Measurements from ENCODE around the gene MIPEP. TPM values are rescaled to one million over a fixed set of nuclear protein-coding genes. Genes with fewer than 3 reads are reported as not detected.
A peak's percentile ranks its signal among the peaks of the same experiment; 100 is the strongest.

MIPEP gene
- total RNA-seq, 2 donors from 2014 or later: 26.2 to 27.1 TPM

- H3K27ac ChIP-seq: no peak overlapping the region
- intact Hi-C loops (cut with DNase I): no loop called here
- 95% methylated on average over 1 of the region's 1 CpG for WGBS
These were observed 80.4 kb downstream of the MIPEP start for GRCh38 chr13:23808803-23809202.

DNA sequence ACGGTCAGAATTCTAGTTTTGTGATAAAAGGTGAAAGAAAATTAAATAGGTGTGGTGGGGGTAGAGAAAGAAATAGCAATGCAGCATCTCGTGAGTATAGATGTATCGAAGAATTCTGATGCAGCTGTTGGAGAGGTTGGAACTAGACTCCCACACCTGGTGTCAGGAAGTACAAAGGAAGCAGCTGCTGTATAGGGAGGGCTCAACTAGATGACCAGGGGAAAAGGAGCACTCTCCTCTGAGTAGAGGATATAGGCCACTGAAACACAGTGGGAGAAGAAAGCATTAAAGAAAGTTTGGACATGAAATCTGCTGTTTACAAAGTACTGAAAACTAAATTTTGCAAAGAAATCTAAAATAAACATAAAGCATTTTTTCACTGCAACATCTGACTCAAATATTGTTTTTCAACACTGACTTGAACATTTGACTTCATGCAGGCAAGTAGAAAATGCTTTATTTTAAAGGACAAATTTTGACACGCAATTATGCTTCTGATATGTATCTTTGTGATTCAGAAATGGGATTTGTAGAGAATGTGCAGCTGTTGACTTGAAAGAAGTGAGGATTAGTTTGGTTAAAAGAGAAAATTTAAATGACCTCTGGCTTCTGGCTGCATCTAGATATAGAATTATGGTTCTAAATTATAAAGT, 82.2 kb downstream of the MIPEP start:
- Histone ChIP-seq H3K36me3 (no peaks in the 10 kb centered on the region), H3K27me3 (replicated peaks; ENCODE audit: insufficient read depth) (no peaks in the 10 kb centered on the region), H3K9me3 (no peaks in the 10 kb centered on the region), H3K4me1 (replicated peaks) (no peaks in the 10 kb centered on the region), H3K27ac (no peak overlapping the region), H3K4me3 (no peak overlapping the region)
- 60% methylated on average over 4 of the region's 4 CpGs for WGBS
- no peak for TF ChIP-seq POLR2A (IDR thresholded peaks at IDR 0.05)
- no peak for TF ChIP-seq POLR2AphosphoS5 (IDR thresholded peaks at IDR 0.05)
- TF ChIP-seq, protein P1, sequence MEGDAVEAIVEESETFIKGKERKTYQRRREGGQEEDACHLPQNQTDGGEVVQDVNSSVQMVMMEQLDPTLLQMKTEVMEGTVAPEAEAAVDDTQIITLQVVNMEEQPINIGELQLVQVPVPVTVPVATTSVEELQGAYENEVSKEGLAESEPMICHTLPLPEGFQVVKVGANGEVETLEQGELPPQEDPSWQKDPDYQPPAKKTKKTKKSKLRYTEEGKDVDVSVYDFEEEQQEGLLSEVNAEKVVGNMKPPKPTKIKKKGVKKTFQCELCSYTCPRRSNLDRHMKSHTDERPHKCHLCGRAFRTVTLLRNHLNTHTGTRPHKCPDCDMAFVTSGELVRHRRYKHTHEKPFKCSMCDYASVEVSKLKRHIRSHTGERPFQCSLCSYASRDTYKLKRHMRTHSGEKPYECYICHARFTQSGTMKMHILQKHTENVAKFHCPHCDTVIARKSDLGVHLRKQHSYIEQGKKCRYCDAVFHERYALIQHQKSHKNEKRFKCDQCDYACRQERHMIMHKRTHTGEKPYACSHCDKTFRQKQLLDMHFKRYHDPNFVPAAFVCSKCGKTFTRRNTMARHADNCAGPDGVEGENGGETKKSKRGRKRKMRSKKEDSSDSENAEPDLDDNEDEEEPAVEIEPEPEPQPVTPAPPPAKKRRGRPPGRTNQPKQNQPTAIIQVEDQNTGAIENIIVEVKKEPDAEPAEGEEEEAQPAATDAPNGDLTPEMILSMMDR (IDR thresholded peaks at IDR 0.05): no peak
- intact Hi-C loops (cut with DNase I): no loop called here
- DNase-seq (ENCODE audit: low spot score): no peak

More at GRCh38 chr13:23808803-23809202, 80.4 kb downstream of the MIPEP start:
- DNase-seq (ENCODE audit: low spot score): no peak
- TF ChIP-seq POLR2AphosphoS5 (IDR thresholded peaks at IDR 0.05): no peak
- TF ChIP-seq POLR2A (IDR thresholded peaks at IDR 0.05): no peak
- TF ChIP-seq, protein P1 (IDR thresholded peaks at IDR 0.05): no peak
- Histone ChIP-seq H3K4me3 (no peak overlapping the region), H3K36me3 (no peaks in the 10 kb centered on the region), H3K27me3 (replicated peaks; ENCODE audit: insufficient read depth) (no peaks in the 10 kb centered on the region), H3K9me3 (no peaks in the 10 kb centered on the region), H3K4me1 (replicated peaks) (no peaks in the 10 kb centered on the region)

- 96% methylated on average over 1 of the region's 1 CpG for WGBS
- intact Hi-C loops (cut with DNase I): no loop called here
These were observed 83.4 kb downstream of the MIPEP start for GRCh38 chr13:23805821-23806220.

DNA sequence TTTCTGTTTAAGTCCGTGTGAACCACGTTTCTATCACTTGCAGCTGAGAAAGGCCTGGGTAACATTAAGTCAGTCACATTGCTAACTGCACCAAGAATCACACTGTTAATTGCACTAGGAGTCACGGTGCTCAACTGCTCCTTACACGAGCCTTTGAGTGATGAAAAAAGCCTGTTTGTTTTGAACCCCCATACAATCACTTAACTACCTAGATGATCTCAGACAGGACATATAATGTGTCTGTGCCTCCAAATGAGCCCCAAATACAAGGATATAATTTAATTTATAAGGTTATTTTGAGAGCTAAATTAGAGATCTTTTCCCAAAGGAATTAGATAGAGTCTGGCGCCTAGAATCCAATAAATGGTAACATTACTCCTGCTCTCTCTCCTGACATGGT, 84.1 kb downstream of the MIPEP start:
- TF ChIP-seq POLR2A (IDR thresholded peaks at IDR 0.05): no peak
- TF ChIP-seq, protein P1 (IDR thresholded peaks at IDR 0.05): no peak
- TF ChIP-seq POLR2AphosphoS5 (IDR thresholded peaks at IDR 0.05): no peak

More at GRCh38 chr13:23805821-23806220, 83.4 kb downstream of the MIPEP start:
- Histone ChIP-seq H3K9me3 (no peaks in the 10 kb centered on the region), H3K27me3 (replicated peaks; ENCODE audit: insufficient read depth) (no peaks in the 10 kb centered on the region), H3K4me3 (no peak overlapping the region), H3K4me1 (replicated peaks) (no peaks in the 10 kb centered on the region), H3K27ac (no peak overlapping the region), H3K36me3 (no peaks in the 10 kb centered on the region)
- no peak for DNase-seq (ENCODE audit: low spot score)
- TF ChIP-seq POLR2A (IDR thresholded peaks at IDR 0.05) (no peak), POLR2AphosphoS5 (IDR thresholded peaks at IDR 0.05) (no peak)
- TF ChIP-seq, protein P1 (IDR thresholded peaks at IDR 0.05): no peak

GRCh38 chr13:23804166-23804565, 85.0 kb downstream of the MIPEP start:
- intact Hi-C loops (cut with DNase I): no loop called here
- Histone ChIP-seq H3K4me1 (replicated peaks) (no peaks in the 10 kb centered on the region), H3K36me3 (no peaks in the 10 kb centered on the region), H3K4me3 (no peak overlapping the region), H3K27me3 (replicated peaks; ENCODE audit: insufficient read depth) (no peaks in the 10 kb centered on the region), H3K27ac (peak overlapping the region in 1 of 2 donors; percentile 36), H3K9me3 (no peaks in the 10 kb centered on the region)
- DNase-seq (ENCODE audit: low spot score): no peak
- no peak for TF ChIP-seq POLR2AphosphoS5 (IDR thresholded peaks at IDR 0.05)
- no peak for TF ChIP-seq POLR2A (IDR thresholded peaks at IDR 0.05)
- TF ChIP-seq, protein P1 (IDR thresholded peaks at IDR 0.05): no peak
- WGBS: 25% methylated on average over 1 of the region's 1 CpG

More for the DNA sequence above, 84.1 kb downstream of the MIPEP start:
- no peaks in the 10 kb centered on the region for H3K27me3 ChIP-seq (replicated peaks; ENCODE audit: insufficient read depth)
- 81% methylated on average over 5 of the region's 5 CpGs for whole genome bisulfite sequencing
- peak overlapping the region in 1 of 2 donors; percentile 36 for H3K27ac ChIP-seq
- H3K4me1 ChIP-seq (replicated peaks): no peaks in the 10 kb centered on the region
- no peaks in the 10 kb centered on the region for H3K36me3 ChIP-seq
- intact Hi-C loops (cut with DNase I): no loop called here
- H3K9me3 ChIP-seq: no peaks in the 10 kb centered on the region
- no peak overlapping the region for H3K4me3 ChIP-seq
- DNase-seq (ENCODE audit: low spot score): no peak

Data from prostate gland (tissue), 2 donors.